ENCODE measurements around the gene CEP290. TPM values are rescaled to one million over a fixed set of nuclear protein-coding genes. Genes with fewer than 3 reads are reported as not detected.

The CEP290 gene
- total RNA-seq, 1 experiment from 2014 or later: 27.3 TPM

GRCh38 chr12:88144546-88145468, 2.9 kb upstream of the CEP290 start:
- Histone ChIP-seq H3K27ac (ENCODE audit: low read depth, low read length, poor library complexity, severe bottlenecking) (peak overlapping the region; percentile 10), H3K27me3 (replicated peaks; ENCODE audit: insufficient read depth, low read depth, low read length, poor library complexity) (no peaks in the 10 kb centered on the region), H3K36me3 (ENCODE audit: insufficient read depth, low read length, poor library complexity, severe bottlenecking) (peaks cover 6% of the 10 kb centered on the region), H3K9me3 (ENCODE audit: low read depth, low read length, poor library complexity, severe bottlenecking) (no peaks in the 10 kb centered on the region), H3K4me3 (ENCODE audit: low read depth, low read length, poor library complexity, severe bottlenecking) (no peak overlapping the region), H3K4me1 (ENCODE audit: insufficient read depth, low read length, poor library complexity, severe bottlenecking) (peaks cover 22% of the 10 kb centered on the region)
- no peak for TF ChIP-seq EZH2 (IDR thresholded peaks at IDR 0.05; ENCODE audit: borderline replicate concordance, low read depth, low read length, poor library complexity, severe bottlenecking)
- BruUV-seq (replicated peaks): no TSS peak
- DNase-seq (ENCODE audit: low spot score): no peak
- POLR2A ChIA-PET (ENCODE audit: low non-redundant PET): no interaction called here
- intact Hi-C loops (cut with micrococcal nuclease; ENCODE audit: unreplicated experiment): loop anchor here (5.0 kb wide), 2 partner anchors 852 to 1382 kb away; partner anchors contain the start of gene POC1B
- CTCF ChIA-PET: no interaction called here

- DNase-seq (ENCODE audit: low spot score): no peak
- no peaks in the 10 kb centered on the region for H3K9me3 ChIP-seq (ENCODE audit: low read depth, low read length, poor library complexity, severe bottlenecking)
- H3K4me1 ChIP-seq (ENCODE audit: insufficient read depth, low read length, poor library complexity, severe bottlenecking): peaks cover 22% of the 10 kb centered on the region
- intact Hi-C loops (cut with micrococcal nuclease; ENCODE audit: unreplicated experiment): loop anchor here (5.0 kb wide), 1 partner anchor 1383 kb away; the partner anchor contains the start of gene POC1B
- H3K27me3 ChIP-seq (replicated peaks; ENCODE audit: insufficient read depth, low read depth, low read length, poor library complexity): no peaks in the 10 kb centered on the region
- peaks cover 6% of the 10 kb centered on the region for H3K36me3 ChIP-seq (ENCODE audit: insufficient read depth, low read length, poor library complexity, severe bottlenecking)
- CTCF ChIA-PET: no interaction called here
- POLR2A ChIA-PET (ENCODE audit: low non-redundant PET): no interaction called here
- H3K4me3 ChIP-seq (ENCODE audit: low read depth, low read length, poor library complexity, severe bottlenecking): no peak overlapping the region
- no peak for TF ChIP-seq CTCF (conservative IDR thresholded peaks at IDR 0.05; ENCODE audit: low read depth, low read length)
- no peak for TF ChIP-seq EZH2 (IDR thresholded peaks at IDR 0.05; ENCODE audit: borderline replicate concordance, low read depth, low read length, poor library complexity, severe bottlenecking)
- no TSS peak for BruUV-seq (replicated peaks)
- H3K27ac ChIP-seq (ENCODE audit: low read depth, low read length, poor library complexity, severe bottlenecking): no peak overlapping the region
Measured at GRCh38 chr12:88144037-88144436, 2.1 kb upstream of the CEP290 start.

GRCh38 chr12:88142610-88142991, 713 bp upstream of the CEP290 start:
- H3K27ac ChIP-seq (ENCODE audit: low read depth, low read length, poor library complexity, severe bottlenecking): peak overlapping the region; percentile 63
- intact Hi-C loops (cut with micrococcal nuclease; ENCODE audit: unreplicated experiment): loop anchor here (5.0 kb wide), 1 partner anchor 1385 kb away; the partner anchor contains the start of gene POC1B
- POLR2A ChIA-PET (ENCODE audit: low non-redundant PET): no interaction called here
- H3K4me1 ChIP-seq (ENCODE audit: insufficient read depth, low read length, poor library complexity, severe bottlenecking): peaks cover 22% of the 10 kb centered on the region
- H3K4me3 ChIP-seq (ENCODE audit: low read depth, low read length, poor library complexity, severe bottlenecking): peak overlapping the region; percentile 79
- CTCF ChIA-PET: interaction anchor here (0.5 kb wide), 1 partner anchor 411 kb away, joined by 3 read pairs; no protein-coding TSS in a partner anchor
- TF ChIP-seq EZH2 (IDR thresholded peaks at IDR 0.05; ENCODE audit: borderline replicate concordance, low read depth, low read length, poor library complexity, severe bottlenecking) (no peak), CTCF (conservative IDR thresholded peaks at IDR 0.05; ENCODE audit: low read depth, low read length) (no peak)
- H3K9me3 ChIP-seq (ENCODE audit: low read depth, low read length, poor library complexity, severe bottlenecking): no peaks in the 10 kb centered on the region
- H3K27me3 ChIP-seq (replicated peaks; ENCODE audit: insufficient read depth, low read depth, low read length, poor library complexity): no peaks in the 10 kb centered on the region
- peaks cover 6% of the 10 kb centered on the region for H3K36me3 ChIP-seq (ENCODE audit: insufficient read depth, low read length, poor library complexity, severe bottlenecking)
- BruUV-seq (replicated peaks): TSS peak; percentile 69
- peak; percentile 8 for DNase-seq (ENCODE audit: low spot score)

Measured in A673 (cell line).